Omental fat pad (tissue), 4 donors: ENCODE data around the gene SCAMP4. TPM values are rescaled to one million over a fixed set of nuclear protein-coding genes. Genes with fewer than 3 reads are reported as not detected.

Experiments used
- ATAC-seq: fragments of 150-250 bp; one replicate; pipeline ENCODE4 v1.9.1; 2016; ENCODE audit warnings: mild to moderate bottlenecking, moderate library complexity; ENCODE audit not compliant: low FRiP score
- DNase-seq: peaks from one replicate; pipeline ENCODE4 v3.0.0-alpha.2; 2019; ENCODE audit warnings: low spot score
- total RNA-seq, 4 donors: library from RNA; depleted of rRNA; stranded (reverse); fragments of >200 nt; gene quantifications; one replicate each; pipeline ENCODE4 v1.1.0, GENCODE V29; 2016
- TF ChIP-seq, protein P1 (sequence below), 3 donors: fragments of 450-650 bp; IDR thresholded peaks; one replicate each; pipeline ENCODE4 v1.5.1; 2016 to 2017; ENCODE audit warnings: antibody characterized with exemption in 3 of 3, mild to moderate bottlenecking in 3 of 3, moderate library complexity in 2 of 3

SCAMP4 gene, protein sequence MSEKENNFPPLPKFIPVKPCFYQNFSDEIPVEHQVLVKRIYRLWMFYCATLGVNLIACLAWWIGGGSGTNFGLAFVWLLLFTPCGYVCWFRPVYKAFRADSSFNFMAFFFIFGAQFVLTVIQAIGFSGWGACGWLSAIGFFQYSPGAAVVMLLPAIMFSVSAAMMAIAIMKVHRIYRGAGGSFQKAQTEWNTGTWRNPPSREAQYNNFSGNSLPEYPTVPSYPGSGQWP
- 10 to 100 TPM; 38.0 to 57.8 (median 45.6) TPM for total RNA-seq

DNA sequence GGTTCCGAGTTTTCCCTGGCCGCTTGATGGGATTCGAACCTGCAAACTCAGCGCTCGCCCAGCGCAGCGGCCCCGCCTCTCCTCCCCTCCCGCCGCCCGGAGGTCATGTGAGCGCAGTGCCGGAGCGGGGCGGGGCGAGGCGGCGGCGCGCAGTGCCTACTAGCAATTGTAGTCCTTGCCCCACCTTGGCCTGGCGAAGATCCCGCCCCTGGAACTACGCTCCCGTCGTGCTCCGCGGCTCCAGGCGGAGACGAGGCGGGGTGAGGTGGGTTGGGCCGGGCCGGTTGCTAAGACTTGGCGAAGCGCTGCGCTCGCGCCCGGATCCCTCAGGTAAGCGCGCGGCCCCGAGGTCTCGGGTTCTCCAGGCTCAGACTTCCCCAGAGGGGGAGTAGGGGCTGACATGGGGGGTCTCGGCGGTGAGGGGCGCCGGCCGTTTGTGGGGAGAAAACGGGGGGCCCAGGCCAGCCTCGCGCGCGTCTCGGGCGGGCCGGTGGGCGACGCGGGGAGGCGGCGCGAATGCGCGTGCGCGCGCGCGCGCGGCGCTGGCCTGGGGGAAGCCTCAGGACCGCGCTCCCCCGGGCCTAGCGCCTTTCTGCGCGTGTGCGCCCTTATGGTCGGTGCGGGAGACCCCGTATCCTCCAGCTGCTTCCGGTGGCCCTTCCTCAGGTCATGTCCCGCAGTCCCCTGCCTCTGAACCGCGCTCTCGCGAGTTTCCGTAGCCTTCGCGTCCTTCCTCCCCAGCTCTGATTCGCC lies at the start of gene SCAMP4, which contains the start of gene ADAT3:
Gene SCAMP4, plus strand, starts transcription at position 290 of the 753 bp plus-strand sequence. CDS start 9,621 bp downstream, outside the sequence.
Gene ADAT3, plus strand, starts transcription at position 290 of the 753 bp plus-strand sequence. CDS start 6,649 bp downstream, outside the sequence.
- TF ChIP-seq, protein P1, sequence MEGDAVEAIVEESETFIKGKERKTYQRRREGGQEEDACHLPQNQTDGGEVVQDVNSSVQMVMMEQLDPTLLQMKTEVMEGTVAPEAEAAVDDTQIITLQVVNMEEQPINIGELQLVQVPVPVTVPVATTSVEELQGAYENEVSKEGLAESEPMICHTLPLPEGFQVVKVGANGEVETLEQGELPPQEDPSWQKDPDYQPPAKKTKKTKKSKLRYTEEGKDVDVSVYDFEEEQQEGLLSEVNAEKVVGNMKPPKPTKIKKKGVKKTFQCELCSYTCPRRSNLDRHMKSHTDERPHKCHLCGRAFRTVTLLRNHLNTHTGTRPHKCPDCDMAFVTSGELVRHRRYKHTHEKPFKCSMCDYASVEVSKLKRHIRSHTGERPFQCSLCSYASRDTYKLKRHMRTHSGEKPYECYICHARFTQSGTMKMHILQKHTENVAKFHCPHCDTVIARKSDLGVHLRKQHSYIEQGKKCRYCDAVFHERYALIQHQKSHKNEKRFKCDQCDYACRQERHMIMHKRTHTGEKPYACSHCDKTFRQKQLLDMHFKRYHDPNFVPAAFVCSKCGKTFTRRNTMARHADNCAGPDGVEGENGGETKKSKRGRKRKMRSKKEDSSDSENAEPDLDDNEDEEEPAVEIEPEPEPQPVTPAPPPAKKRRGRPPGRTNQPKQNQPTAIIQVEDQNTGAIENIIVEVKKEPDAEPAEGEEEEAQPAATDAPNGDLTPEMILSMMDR (IDR thresholded peaks at IDR 0.05) = no peak
- ATAC-seq (peak; percentile 97), DNase-seq (peak; percentile 90)

DNA sequence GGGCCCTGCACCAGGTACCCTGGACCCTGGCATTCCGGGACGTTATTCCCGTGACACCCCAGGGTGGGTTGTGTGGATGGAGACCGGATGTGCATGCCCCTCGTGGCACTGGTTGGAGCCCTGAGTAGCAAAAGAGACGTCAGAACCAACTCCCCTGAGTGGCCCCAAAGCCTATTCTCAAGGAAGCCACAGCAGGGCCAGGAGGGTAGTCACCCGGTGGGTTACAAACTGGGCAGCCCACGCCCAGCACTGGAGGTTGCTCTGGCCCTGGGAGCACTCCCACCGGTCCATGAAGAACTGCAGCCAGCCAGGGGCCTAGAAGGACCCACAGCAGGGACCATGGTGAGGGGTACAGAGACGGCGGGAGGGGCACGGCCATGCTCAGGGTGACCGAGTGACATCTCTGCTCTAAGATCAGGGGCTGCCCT lies 49.4 kb upstream of the SCAMP4 start:
- ATAC-seq (no peak), DNase-seq (no peak)
- TF ChIP-seq, protein P1 (IDR thresholded peaks at IDR 0.05) = no peak

DNA sequence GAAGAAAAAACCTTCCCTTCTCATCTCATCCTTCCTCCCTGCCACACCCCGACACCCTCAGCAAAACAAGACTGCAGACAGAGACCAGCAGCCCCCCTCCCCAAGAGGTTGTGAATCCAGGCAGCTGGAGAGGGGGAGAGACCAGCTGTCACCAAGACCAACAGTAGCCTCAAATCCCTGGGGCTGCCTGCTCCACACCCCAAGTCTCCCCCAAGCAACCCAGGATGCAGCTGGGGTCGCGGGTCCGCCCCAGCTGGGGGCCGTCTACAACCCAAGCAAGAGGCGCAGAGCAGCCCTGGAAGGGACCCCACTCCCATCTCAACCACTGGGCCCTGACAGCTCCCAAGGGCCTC lies 48.9 kb upstream of the SCAMP4 start:
- no peak for DNase-seq
- ATAC-seq = no peak
- TF ChIP-seq, protein P1 (IDR thresholded peaks at IDR 0.05) = no peak

DNA sequence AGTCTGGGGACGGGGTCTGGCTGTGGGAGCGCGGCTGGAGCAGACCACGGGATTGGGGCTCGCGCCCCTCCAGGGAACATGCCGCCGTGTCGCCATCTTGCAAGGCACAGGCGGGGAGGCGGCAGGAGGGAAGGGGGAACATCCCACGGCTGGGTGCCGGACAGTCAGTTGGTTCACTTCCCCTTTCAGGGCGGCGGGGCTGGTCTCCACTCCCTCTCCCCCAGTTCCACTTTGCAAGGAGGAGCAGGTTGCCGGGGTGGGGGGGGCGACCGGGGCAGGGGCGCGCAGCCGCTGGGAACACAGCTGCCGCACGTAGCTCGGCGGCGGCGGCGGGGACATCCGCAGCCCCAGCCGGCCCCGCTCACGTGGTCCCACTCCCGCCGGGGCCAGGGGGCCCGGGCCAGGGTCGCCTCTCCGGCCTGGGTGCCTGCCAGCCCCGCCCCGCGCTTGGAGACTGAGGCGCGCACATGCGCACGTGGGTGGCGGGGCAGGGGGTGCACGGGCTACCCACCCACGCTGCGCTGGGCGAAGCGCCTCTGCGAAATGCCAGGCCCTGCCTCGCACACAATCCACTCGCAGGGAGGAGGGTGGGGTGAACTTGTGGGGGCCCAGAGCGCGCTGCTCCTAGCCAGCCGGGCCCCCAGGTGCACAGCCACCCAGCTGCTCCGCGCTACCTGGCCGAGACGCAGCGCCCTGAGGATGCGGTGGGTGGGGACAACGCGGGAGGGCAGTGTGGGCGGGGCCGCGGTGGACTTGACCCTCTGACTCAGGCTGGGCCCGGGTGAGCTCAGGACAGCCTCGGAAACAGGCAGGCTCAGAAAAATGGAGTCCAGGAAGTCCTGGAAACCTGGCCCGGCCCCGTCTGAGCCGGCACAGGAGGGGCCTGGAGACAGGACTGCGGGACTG lies 48.2 kb upstream of the SCAMP4 start:
- DNase-seq (peak; percentile 70), ATAC-seq (peak; percentile 56)
- TF ChIP-seq, protein P1 (IDR thresholded peaks at IDR 0.05) = no peak

DNA sequence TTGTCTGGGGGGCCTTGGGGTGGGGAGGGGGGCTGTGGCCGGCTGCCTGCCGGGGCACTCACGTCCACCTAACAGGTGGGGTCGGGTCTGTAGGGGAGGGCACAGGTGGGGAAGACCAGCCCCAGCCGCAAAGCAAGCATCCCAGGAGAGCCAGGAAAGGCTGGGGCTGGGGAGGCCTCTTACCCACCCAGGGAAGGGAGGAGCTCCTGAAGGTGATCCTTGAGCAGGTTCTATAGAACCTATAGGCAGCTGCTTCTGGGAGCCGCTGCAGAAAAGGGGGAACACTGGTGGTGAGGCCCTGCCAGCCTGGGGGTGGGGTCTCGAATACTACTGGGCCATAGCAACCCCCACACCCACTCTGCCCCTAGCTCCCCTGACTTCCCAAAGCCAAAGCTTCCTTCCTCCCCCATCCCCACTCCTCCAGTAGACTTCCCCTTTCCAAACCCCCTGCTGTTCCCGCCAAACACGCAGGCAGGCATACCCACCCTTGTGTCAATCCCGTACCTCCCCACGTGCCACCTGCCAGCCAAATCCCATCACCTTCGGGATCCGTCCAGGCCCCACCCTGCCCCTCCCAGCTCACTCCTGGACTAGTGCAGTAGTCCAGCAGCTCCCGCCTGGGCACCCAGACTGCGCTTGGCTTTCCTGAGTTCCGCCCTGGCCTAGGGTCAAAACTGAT lies 47.4 kb upstream of the SCAMP4 start:
- TF ChIP-seq, protein P1 (IDR thresholded peaks at IDR 0.05) = no peak
- ATAC-seq (no peak), DNase-seq (no peak)

DNA sequence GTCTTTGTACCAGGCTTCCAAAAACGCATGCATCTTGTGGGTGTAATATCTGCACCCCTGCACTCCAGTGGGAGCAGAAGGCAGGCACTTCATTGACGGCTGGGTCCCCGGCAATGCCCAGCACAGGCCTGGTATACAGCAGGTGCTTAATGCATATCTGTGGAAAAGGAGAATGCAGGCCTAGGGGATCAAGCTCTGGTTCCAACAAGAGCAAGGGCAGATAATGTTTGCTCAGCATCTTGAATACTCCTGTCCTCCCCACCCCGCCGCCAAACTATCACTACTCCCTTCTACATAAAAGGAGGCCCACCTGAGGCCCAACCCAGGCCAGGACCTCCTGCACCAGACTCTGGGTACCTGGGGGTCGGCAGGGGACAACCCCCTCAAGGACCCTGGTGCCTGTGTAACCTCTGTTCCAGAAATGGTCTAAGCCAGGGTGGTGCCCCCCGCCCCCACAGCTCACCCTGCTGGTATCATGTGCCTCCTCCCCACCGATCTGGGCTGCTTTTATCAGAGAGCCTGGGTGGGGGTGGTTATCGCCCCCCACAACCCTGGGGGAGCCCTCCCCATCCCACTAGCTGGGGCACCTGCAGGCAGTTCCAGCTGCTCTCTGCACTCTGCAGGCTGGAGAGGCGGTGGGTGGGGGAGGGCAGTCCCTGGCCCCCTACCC lies 46.7 kb upstream of the SCAMP4 start:
- TF ChIP-seq, protein P1 (IDR thresholded peaks at IDR 0.05) = no peak
- DNase-seq (no peak), ATAC-seq (no peak)
